Stomach smooth muscle (tissue), 2 donors: ENCODE measurements around the gene TBX3.

Experiments used
- H3K27ac ChIP-seq: one replicate; pipeline ENCODE4 v1.7.0; 2013; ENCODE audit warnings: mild to moderate bottlenecking, low read length, inconsistent platforms
- H3K27me3 ChIP-seq, 2 donors: one replicate each; pipeline ENCODE4 v1.7.0; 2013; ENCODE audit warnings: low read length in 2 of 2; ENCODE audit not compliant: insufficient read depth in 2 of 2, control insufficient read depth in 1 of 2
- H3K36me3 ChIP-seq, 2 donors: one replicate each; pipeline ENCODE4 v1.7.0; 2013; ENCODE audit warnings: low read length in 2 of 2; ENCODE audit not compliant: control insufficient read depth in 2 of 2, insufficient read depth in 2 of 2
- H3K4me1 ChIP-seq: one replicate; pipeline ENCODE4 v1.7.0; 2013; ENCODE audit warnings: low read length; ENCODE audit not compliant: control insufficient read depth, insufficient read depth
- H3K4me3 ChIP-seq, 2 donors: one replicate each; pipeline ENCODE4 v1.7.0; 2013; ENCODE audit warnings: low read length in 2 of 2
- H3K9ac ChIP-seq, 2 donors: one replicate each; pipeline ENCODE4 v1.7.0; 2013; ENCODE audit warnings: low read length in 2 of 2, mild to moderate bottlenecking in 1 of 2
- H3K9me3 ChIP-seq, 2 donors: one replicate each; pipeline ENCODE4 v1.7.0; 2013; ENCODE audit warnings: low read length in 2 of 2; ENCODE audit not compliant: control insufficient read depth in 2 of 2
- donor health status: healthy.
- donor health status: Pancreatic carcinoma.

TBX3 gene

DNA sequence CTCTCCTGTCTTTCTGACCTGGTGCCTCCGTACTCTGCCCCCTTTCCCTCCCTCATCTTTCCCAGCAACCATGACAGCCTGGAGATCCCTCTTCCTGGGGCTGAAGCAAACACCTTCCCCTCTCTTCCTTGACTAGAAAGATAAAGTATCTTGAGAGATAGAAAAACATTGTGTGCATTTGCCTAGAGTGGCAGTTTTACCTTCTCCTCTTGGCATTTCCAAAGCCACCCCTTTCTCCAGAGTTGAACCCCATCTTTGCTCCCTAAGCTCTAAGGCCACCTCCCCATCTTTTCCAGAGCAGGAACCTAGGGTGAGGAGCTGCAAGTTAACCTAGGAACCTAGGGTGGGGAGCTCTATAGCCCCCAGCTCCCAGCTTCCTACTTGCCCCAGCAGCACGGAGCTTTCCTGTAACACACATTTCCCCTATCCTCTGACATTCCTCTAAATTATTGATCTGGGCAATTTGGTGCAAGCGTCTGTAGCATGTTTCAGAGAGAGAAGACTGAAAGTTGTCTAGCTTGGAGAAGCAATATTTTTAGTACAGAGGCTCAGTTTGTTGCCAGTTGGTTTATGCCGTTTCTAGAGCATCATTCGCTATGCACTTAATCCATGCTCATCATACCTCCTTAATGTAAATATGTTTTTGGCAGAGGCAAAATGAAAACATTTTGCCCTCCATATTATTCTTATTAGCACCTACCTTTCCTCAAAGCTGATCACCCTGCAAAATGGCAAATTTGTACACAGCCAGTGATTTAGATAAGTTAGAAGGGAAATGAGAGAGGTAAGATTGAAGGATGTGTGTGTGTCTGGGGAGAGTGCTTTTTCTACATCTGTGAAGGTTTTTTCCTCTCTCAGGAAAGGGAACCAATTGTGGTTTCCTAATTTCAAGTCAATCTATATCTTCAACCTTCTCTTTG is 5.4 kb upstream of the TBX3 start:
- H3K36me3 ChIP-seq = no peaks in the 10 kb centered on the region
- no peak overlapping the region for H3K27ac ChIP-seq
- no peak overlapping the region for H3K9ac ChIP-seq
- no peak overlapping the region for H3K4me3 ChIP-seq
- H3K9me3 ChIP-seq = no peaks in the 10 kb centered on the region
- H3K4me1 ChIP-seq = peaks cover 26% of the 10 kb centered on the region
- peaks cover 78 to 86% of the 10 kb centered on the region in 2 donors for H3K27me3 ChIP-seq

DNA sequence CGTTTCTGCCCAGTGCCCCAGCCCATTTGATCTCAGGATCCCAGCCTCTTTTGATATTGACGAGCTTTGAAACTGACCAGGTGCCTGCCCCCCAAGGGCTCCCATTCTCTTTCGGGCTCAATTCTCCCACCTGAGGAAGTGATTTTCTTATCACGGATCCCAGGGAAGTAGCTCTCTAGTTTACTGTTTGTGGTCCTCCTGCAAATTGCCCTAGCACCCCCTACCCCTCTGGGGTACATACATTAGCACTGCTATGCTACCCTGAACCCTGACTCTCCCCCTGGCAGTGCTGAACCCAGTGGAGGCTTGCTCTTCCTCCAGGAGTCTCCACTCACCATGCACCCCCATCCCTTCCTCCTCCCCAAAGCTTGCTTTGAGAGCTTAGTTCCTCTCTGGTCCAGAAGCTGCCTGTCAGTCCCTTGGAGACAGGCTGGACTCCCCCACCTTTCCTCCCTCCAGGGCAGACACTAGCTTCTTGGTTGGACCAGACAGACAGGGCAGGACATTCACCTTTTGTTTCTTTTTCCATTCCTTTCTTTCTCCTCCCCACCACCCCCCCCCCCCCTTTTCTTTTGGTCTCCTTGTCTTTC is 4.4 kb upstream of the TBX3 start:
- Histone ChIP-seq H3K4me3 (no peak overlapping the region), H3K36me3 (no peaks in the 10 kb centered on the region), H3K27me3 (peaks cover 70 to 78% of the 10 kb centered on the region in 2 donors), H3K4me1 (peaks cover 24% of the 10 kb centered on the region), H3K9me3 (no peaks in the 10 kb centered on the region), H3K27ac (no peak overlapping the region), H3K9ac (no peak overlapping the region)

GRCh38 chr12:114687802-114688201 is 3.8 kb upstream of the TBX3 start:
- H3K27me3 ChIP-seq = peaks cover 64 to 77% of the 10 kb centered on the region in 2 donors
- no peaks in the 10 kb centered on the region for H3K9me3 ChIP-seq
- H3K4me1 ChIP-seq = peaks cover 22% of the 10 kb centered on the region
- no peak overlapping the region for H3K4me3 ChIP-seq
- no peak overlapping the region for H3K9ac ChIP-seq
- no peaks in the 10 kb centered on the region for H3K36me3 ChIP-seq
- H3K27ac ChIP-seq = no peak overlapping the region

DNA sequence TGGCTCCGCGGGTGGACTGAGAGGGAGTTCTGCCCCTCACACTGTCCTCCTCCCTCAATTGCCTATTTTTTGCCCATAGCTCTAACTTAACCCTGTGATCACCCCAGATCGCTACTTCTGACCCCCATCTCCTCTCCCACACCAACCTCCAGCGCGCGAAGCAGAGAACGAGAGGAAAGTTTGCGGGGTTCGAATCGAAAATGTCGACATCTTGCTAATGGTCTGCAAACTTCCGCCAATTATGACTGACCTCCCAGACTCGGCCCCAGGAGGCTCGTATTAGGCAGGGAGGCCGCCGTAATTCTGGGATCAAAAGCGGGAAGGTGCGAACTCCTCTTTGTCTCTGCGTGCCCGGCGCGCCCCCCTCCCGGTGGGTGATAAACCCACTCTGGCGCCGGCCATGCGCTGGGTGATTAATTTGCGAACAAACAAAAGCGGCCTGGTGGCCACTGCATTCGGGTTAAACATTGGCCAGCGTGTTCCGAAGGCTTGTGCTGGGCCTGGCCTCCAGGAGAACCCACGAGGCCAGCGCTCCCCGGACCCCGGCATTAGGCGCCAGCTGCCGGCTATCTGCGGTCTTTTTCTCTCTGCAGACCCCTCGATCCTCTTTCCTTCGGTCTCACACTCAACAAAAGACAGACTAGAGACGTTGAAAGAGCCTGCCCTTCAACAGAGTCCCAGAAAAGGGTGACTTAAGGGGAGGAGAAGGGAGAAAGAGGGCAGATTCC is 3.0 kb upstream of the TBX3 start:
- H3K9ac ChIP-seq = no peak overlapping the region
- H3K9me3 ChIP-seq = no peaks in the 10 kb centered on the region
- no peak overlapping the region for H3K27ac ChIP-seq
- no peaks in the 10 kb centered on the region for H3K36me3 ChIP-seq
- H3K27me3 ChIP-seq = peaks cover 58 to 75% of the 10 kb centered on the region in 2 donors
- peaks cover 16% of the 10 kb centered on the region for H3K4me1 ChIP-seq
- no peak overlapping the region for H3K4me3 ChIP-seq

DNA sequence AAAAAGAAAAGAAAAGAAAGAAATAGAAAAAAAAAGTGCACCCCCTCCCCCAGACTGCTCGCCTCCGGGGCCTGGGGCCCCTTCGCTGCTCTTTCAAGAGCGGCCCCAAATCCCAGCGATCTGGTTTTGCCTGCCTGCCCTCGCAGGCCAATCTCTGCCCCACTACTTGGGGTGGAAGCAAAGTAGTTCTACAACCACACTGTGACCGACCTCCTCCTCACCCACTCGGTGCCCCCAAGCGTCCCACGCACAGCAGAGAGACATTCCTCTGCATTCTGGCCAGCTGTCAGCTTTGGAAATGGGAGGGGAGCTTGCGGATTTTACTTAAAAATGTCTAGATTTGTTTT is 2.4 kb upstream of the TBX3 start:
- no peak overlapping the region for H3K9ac ChIP-seq
- no peak overlapping the region for H3K27ac ChIP-seq
- H3K36me3 ChIP-seq = no peaks in the 10 kb centered on the region
- H3K9me3 ChIP-seq = no peaks in the 10 kb centered on the region
- H3K27me3 ChIP-seq = peaks cover 54 to 73% of the 10 kb centered on the region in 2 donors
- peaks cover 14% of the 10 kb centered on the region for H3K4me1 ChIP-seq
- no peak overlapping the region for H3K4me3 ChIP-seq

DNA sequence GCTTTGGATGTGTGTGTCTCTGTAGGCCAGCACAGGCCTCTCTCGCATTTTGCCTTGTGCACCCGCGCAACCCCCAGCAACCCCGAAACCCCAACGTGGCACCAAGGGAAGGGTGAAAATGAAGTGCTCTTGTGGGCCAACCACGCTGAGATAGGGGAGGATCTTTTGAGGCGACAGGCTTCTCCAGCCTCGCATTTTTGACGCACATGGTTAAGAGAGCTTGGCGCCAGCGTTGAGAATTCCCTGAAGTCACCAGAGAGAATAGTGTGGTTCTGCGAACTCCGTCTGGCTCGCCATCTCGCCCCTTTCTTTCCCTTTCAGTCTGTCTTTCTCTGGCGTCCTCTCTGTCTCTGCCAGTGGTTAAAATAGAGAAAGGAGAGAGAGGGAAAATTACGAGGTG is 1.9 kb upstream of the TBX3 start:
- Histone ChIP-seq H3K4me3 (no peak overlapping the region), H3K27me3 (peaks cover 50 to 69% of the 10 kb centered on the region in 2 donors), H3K27ac (no peak overlapping the region), H3K9me3 (no peaks in the 10 kb centered on the region), H3K36me3 (no peaks in the 10 kb centered on the region), H3K9ac (no peak overlapping the region), H3K4me1 (peaks cover 14% of the 10 kb centered on the region)

DNA sequence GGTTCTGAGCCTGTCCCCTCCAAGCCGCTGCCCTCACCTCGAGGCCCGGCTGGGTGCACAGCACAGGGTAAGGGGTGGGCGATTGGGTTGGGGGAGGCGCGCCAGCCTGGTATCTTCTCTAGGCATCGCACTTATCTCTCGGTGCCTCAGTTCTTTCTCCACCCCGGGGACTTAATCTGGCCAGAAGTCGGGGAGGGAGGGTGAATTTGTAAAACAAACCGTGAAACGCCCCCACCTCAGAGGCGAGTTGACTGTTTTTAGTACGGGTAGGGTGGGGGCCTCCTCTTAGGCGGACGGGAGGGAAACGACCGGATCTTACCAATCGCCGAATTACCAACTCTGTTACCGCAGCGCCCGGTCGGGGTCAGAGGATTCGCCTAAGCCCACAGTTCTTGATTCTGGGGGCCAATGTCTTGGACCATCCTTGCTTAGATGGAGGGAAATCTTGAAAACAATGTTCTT is 1.4 kb upstream of the TBX3 start:
- Histone ChIP-seq H3K4me1 (peaks cover 14% of the 10 kb centered on the region), H3K27ac (no peak overlapping the region), H3K4me3 (peak overlapping the region in 1 of 2 donors; percentile 84), H3K36me3 (no peaks in the 10 kb centered on the region), H3K27me3 (peaks cover 45 to 69% of the 10 kb centered on the region in 2 donors), H3K9ac (peak overlapping the region; percentile 51 to 66), H3K9me3 (no peaks in the 10 kb centered on the region)

DNA sequence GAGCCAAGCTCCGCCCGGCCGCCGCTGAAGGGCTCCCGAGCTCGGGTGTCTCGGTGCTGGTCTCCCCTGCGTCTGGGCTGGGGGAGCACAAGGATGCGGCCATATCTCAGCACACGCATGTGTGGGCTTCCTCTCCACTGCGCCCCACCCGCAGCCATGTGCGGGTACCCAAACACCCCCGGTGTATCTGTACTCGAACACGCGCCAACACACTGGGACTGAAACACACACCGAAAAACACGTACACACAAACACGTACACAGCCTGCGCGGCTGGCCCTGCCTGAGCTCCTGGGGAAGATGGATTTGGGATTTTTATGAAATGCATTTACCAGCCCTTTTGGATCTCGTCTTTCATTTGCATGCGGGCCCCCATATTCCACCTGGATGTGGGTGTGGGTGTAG is 897 bp upstream of the TBX3 start:
- peak overlapping the region; percentile 51 to 66 for H3K9ac ChIP-seq
- H3K4me3 ChIP-seq = peak overlapping the region; percentile 79 to 84
- peak overlapping the region; percentile 79 for H3K27ac ChIP-seq
- no peaks in the 10 kb centered on the region for H3K36me3 ChIP-seq
- H3K27me3 ChIP-seq = peaks cover 40 to 67% of the 10 kb centered on the region in 2 donors
- peaks cover 14% of the 10 kb centered on the region for H3K4me1 ChIP-seq
- H3K9me3 ChIP-seq = no peaks in the 10 kb centered on the region

DNA sequence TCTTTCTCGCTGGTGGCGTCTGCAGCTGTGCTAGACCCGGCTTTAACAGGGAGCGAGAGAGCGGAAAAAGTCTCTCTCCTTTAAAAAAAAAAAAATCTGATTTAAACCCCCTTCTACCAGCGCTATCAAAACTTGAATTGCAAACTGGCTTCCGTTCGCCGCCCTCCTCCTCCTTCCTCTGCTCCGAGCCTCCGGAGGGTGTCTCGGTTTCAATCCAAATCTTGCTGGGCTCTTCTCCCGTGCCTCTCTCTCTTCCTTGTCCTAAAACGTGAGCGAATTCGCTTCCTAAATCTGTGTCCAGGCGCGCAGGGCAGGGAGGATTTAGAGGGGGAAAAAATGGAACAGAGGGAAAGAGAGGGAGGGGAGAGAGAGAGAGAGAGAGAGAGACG is 272 bp downstream of the TBX3 start:
- Histone ChIP-seq H3K4me3 (peak overlapping the region; percentile 79 to 84), H3K4me1 (peaks cover 14% of the 10 kb centered on the region), H3K36me3 (no peaks in the 10 kb centered on the region), H3K9me3 (no peaks in the 10 kb centered on the region), H3K27me3 (peaks cover 34 to 68% of the 10 kb centered on the region in 2 donors), H3K9ac (peak overlapping the region; percentile 62 to 70), H3K27ac (peak overlapping the region; percentile 79)

- no peaks in the 10 kb centered on the region for H3K36me3 ChIP-seq
- peaks cover 32 to 62% of the 10 kb centered on the region in 2 donors for H3K27me3 ChIP-seq
- peak overlapping the region; percentile 79 for H3K27ac ChIP-seq
- peak overlapping the region; percentile 62 to 70 for H3K9ac ChIP-seq
- H3K4me1 ChIP-seq = peaks cover 14% of the 10 kb centered on the region
- H3K9me3 ChIP-seq = no peaks in the 10 kb centered on the region
- H3K4me3 ChIP-seq = peak overlapping the region; percentile 79 to 84
These were observed 928 bp downstream of the TBX3 start for GRCh38 chr12:114682785-114683708.
